Lower lobe of right lung (tissue), 2 donors: ENCODE measurements around the gene NKD2. TPM values are rescaled to one million over a fixed set of nuclear protein-coding genes. Genes with fewer than 3 reads are reported as not detected.

Experiments
- ATAC-seq, 2 donors: fragments of 200-7000 bp; cut with Tn5 transposase; one replicate each; pipeline ENCODE4 v1.9.1; 2020 to 2022; ENCODE audit warnings: mild to moderate bottlenecking in 2 of 2, moderate library complexity in 2 of 2
- DNase-seq: peaks from one replicate; pipeline ENCODE4 v3.0.0-alpha.2; 2020
- H3K27ac ChIP-seq: fragments of 200-600 bp; one replicate; pipeline ENCODE4 v1.8.0; 2022
- H3K27me3 ChIP-seq: fragments of 200-600 bp; one replicate; pipeline ENCODE4 v1.8.0; 2022; ENCODE audit warnings: low read depth
- H3K36me3 ChIP-seq: fragments of 200-600 bp; one replicate; pipeline ENCODE4 v1.8.0; 2022; ENCODE audit warnings: mild to moderate bottlenecking
- H3K4me1 ChIP-seq: fragments of 200-600 bp; one replicate; pipeline ENCODE4 v1.8.0; 2022
- H3K4me3 ChIP-seq: fragments of 200-600 bp; one replicate; pipeline ENCODE4 v1.8.0; 2022; ENCODE audit warnings: mild to moderate bottlenecking
- H3K9me3 ChIP-seq: fragments of 200-600 bp; one replicate; pipeline ENCODE4 v1.8.0; 2022
- intact Hi-C: fragments of 100-400 bp; cut with DNase I; formaldehyde crosslinking; loops from one replicate; pipeline ENCODE4 v1.11.0; 2022
- total RNA-seq: library from RNA; stranded (reverse); fragmentation: NEBNext Ultra II Directional; extraction: Animal tissue kit (Norgen Biotek cat#: 25700); gene quantifications from one replicate; pipeline ENCODE4 v1.2.1, GENCODE V29; 2021
- TF ChIP-seq, protein P1 (sequence below): fragments of 200-600 bp; IDR thresholded peaks from one replicate; pipeline ENCODE4 v1.8.0; 2022; ENCODE audit warnings: antibody characterized with exemption, mild to moderate bottlenecking
- donor health status: DM: no; HTN: yes; CAD: no; lungs with severe emphysema.

Gene NKD2
- total RNA-seq, 1 donor from 2014 or later: 24.1 TPM

- intact Hi-C loops: no loop called here
- H3K4me3 ChIP-seq: no peak overlapping the region
- ATAC-seq (no peak), DNase-seq (peak; percentile 30)
- H3K9me3 ChIP-seq: no peaks in the 10 kb centered on the region
- H3K27me3 ChIP-seq: peaks cover 11% of the 10 kb centered on the region
- TF ChIP-seq, protein P1, sequence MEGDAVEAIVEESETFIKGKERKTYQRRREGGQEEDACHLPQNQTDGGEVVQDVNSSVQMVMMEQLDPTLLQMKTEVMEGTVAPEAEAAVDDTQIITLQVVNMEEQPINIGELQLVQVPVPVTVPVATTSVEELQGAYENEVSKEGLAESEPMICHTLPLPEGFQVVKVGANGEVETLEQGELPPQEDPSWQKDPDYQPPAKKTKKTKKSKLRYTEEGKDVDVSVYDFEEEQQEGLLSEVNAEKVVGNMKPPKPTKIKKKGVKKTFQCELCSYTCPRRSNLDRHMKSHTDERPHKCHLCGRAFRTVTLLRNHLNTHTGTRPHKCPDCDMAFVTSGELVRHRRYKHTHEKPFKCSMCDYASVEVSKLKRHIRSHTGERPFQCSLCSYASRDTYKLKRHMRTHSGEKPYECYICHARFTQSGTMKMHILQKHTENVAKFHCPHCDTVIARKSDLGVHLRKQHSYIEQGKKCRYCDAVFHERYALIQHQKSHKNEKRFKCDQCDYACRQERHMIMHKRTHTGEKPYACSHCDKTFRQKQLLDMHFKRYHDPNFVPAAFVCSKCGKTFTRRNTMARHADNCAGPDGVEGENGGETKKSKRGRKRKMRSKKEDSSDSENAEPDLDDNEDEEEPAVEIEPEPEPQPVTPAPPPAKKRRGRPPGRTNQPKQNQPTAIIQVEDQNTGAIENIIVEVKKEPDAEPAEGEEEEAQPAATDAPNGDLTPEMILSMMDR: no peak
- H3K27ac ChIP-seq: no peak overlapping the region
- H3K4me1 ChIP-seq: peaks cover 30% of the 10 kb centered on the region
- H3K36me3 ChIP-seq: no peaks in the 10 kb centered on the region
Observed at GRCh38 chr5:1001406-1002270, 7.0 kb upstream of the NKD2 start.

DNA sequence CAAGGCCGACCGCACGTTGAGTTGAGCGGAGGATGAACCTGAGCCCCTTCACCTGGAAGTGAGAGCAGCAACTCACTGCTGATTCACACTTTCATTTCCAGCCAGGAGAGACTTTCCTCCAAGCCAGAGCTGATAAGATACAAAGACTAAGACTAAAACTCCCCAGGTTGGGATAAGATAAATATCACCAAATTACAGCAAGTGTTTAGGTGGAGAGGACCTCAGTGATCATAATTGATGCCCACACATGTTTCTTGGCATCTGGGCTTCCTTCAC, 6.4 kb upstream of the NKD2 start:
- peaks cover 27% of the 10 kb centered on the region for H3K4me1 ChIP-seq
- no peak for ATAC-seq
- H3K27ac ChIP-seq: no peak overlapping the region
- no peaks in the 10 kb centered on the region for H3K9me3 ChIP-seq
- DNase-seq: no peak
- no peaks in the 10 kb centered on the region for H3K36me3 ChIP-seq
- TF ChIP-seq, protein P1: no peak
- intact Hi-C loops: no loop called here
- H3K27me3 ChIP-seq: peaks cover 13% of the 10 kb centered on the region
- no peak overlapping the region for H3K4me3 ChIP-seq

DNA sequence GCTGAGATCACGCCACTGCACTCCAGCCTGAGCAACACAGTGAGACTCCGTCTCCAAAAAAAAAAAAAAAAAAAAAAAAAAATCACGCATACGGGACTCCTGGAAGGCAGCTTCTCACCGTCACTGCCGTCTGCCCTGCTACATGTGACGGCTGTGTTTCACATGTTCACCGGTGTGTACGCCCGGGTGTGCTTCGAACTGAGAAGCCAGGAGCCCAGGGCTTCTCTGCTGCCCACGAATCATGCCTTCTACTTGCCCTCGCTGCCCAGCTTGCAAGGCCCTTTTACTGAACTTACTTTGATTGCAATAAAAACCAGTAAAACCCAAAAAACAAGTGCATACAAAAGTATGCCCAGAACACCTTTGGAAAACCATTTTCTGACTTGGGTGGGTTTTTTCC, 5.8 kb upstream of the NKD2 start:
- no peaks in the 10 kb centered on the region for H3K36me3 ChIP-seq
- intact Hi-C loops: no loop called here
- no peak overlapping the region for H3K27ac ChIP-seq
- H3K4me3 ChIP-seq: no peak overlapping the region
- TF ChIP-seq, protein P1: no peak
- ATAC-seq (no peak), DNase-seq (peak; percentile 17)
- H3K9me3 ChIP-seq: no peaks in the 10 kb centered on the region
- peaks cover 20% of the 10 kb centered on the region for H3K27me3 ChIP-seq
- H3K4me1 ChIP-seq: peaks cover 24% of the 10 kb centered on the region

- DNase-seq (peak; percentile 68), ATAC-seq (peak; percentile 2 to 3)
- intact Hi-C loops: no loop called here
- Histone ChIP-seq H3K4me1 (peaks cover 26% of the 10 kb centered on the region), H3K27ac (peak overlapping the region; percentile 24), H3K9me3 (no peaks in the 10 kb centered on the region), H3K27me3 (peaks cover 25% of the 10 kb centered on the region), H3K36me3 (no peaks in the 10 kb centered on the region), H3K4me3 (no peak overlapping the region)
- TF ChIP-seq, protein P1: no peak
Observed at GRCh38 chr5:1003296-1003937, 5.2 kb upstream of the NKD2 start.

- Histone ChIP-seq H3K27ac (peak overlapping the region; percentile 67), H3K36me3 (no peaks in the 10 kb centered on the region), H3K9me3 (no peaks in the 10 kb centered on the region), H3K4me1 (peaks cover 32% of the 10 kb centered on the region), H3K27me3 (peaks cover 35% of the 10 kb centered on the region), H3K4me3 (peak overlapping the region; percentile 58)
- ATAC-seq (peak; percentile 79 to 88), DNase-seq (peak; percentile 82)
- intact Hi-C loops: no loop called here
- TF ChIP-seq, protein P1: peak; percentile 44
Observed at GRCh38 chr5:1004461-1005248, 3.9 kb upstream of the NKD2 start.
